Measurements from ENCODE around the gene CLPTM1. TPM values are rescaled to one million over a fixed set of nuclear protein-coding genes. Genes with fewer than 3 reads are reported as not detected.

Gene CLPTM1
- total and polyA plus RNA-seq, 2 donors (not counting 3 experiments of a cell fraction or from before 2014, with no cell fraction given): 108 to 176 TPM

DNA sequence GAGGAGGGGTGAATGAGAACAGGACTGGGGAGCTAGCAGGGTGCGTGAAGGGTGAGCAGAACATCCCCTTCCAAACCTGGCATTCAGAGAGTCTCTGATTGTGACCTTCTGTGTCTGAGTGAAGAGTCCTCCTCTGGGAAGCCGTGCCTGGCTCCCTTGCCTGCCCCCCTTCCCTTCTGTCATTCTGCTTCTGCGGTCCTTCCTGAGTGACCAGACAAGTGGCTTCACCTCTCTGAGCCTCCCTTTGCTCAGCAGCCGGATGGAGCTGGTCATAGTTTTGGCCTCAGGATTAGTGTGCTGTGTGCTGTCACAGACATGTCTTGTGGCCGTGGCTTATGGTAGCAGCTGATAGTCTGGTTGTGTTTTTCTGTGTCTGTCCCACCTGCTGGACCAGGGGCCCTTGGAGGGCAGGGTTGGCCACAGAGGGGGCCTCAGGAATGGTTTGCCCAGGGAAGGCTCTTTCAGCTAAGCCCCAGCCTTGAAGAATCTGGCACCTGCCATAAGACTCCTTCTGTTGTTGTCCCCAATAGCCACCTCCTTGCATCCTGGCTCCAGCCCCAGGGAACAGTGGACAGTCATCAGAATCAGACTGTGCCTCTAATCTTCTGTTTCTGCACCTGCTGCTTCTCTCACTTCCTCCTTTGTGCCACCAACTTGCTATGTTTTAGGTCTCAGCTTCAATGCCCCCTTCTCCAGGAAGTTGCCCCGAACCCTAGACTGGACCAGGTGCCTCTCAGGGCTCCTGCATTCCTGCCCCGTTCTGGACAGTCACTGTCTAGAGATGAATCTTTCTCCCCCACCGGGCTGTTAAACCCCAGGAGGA, 5.9 kb downstream of the CLPTM1 start:
- dilution Hi-C loops (cut with MboI; ENCODE audit: extremely low pct_ligation_motif_present, low sequenced_read_pairs): no loop called here
- H3K4me1 ChIP-seq (ENCODE audit: control insufficient read depth, extremely low read depth, insufficient read depth, low read length): peaks cover 7% of the 10 kb centered on the region
- ChIA-PET CTCF (interaction anchor here (1.1 to 1.3 kb wide), 2 partner anchors 28 to 29 kb away, joined by 3 read pairs; no protein-coding TSS in a partner anchor), POLR2A (no interaction called here)
- no TSS peak for BruUV-seq (replicated peaks)
- no peak overlapping the region for H3K4me2 ChIP-seq (ENCODE audit: insufficient read depth, low read length)
- FAIRE-seq (no peak), DNase-seq (ENCODE audit: low read depth, low spot score) (no peak)
- H3K9ac ChIP-seq (replicated peaks; ENCODE audit: extremely low read depth, insufficient read depth, low read length): no peak overlapping the region
- no peaks in the 10 kb centered on the region for H3K27me3 ChIP-seq (ENCODE audit: control insufficient read depth in 2 of 2, insufficient read depth in 2 of 2, low read length in 2 of 2)
- no peaks in the 10 kb centered on the region for H3K9me3 ChIP-seq (replicated peaks; ENCODE audit: control insufficient read depth, insufficient read depth, low read length)
- H3K4me3 ChIP-seq (replicated peaks in 1 of 3; ENCODE audit: insufficient read depth in 1 of 3, low read depth in 1 of 3, low read length in 3 of 3): no peak overlapping the region
- intact Hi-C loops (cut with micrococcal nuclease): no loop called here
- no peak overlapping the region for H3K27ac ChIP-seq (ENCODE audit: insufficient read depth, low read depth, low read length)
- H3K36me3 ChIP-seq (ENCODE audit: control insufficient read depth in 2 of 2, extremely low read depth in 1 of 2, insufficient read depth in 2 of 2, low read length in 2 of 2): peaks cover 9 to 14% of the 10 kb centered on the region in 2 experiments
- no peaks in the 10 kb centered on the region for H3K9me1 ChIP-seq (replicated peaks; ENCODE audit: control insufficient read depth, extremely low read depth, insufficient read depth, low read length)
- TF ChIP-seq FOS (IDR thresholded peaks at IDR 0.05; ENCODE audit: borderline replicate concordance, insufficient read depth, low read length): no peak
- TF ChIP-seq, protein P1, sequence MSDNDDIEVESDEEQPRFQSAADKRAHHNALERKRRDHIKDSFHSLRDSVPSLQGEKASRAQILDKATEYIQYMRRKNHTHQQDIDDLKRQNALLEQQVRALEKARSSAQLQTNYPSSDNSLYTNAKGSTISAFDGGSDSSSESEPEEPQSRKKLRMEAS (IDR thresholded peaks at IDR 0.05; ENCODE audit: insufficient read depth, insufficient read length): no peak
- TF ChIP-seq, protein P2, sequence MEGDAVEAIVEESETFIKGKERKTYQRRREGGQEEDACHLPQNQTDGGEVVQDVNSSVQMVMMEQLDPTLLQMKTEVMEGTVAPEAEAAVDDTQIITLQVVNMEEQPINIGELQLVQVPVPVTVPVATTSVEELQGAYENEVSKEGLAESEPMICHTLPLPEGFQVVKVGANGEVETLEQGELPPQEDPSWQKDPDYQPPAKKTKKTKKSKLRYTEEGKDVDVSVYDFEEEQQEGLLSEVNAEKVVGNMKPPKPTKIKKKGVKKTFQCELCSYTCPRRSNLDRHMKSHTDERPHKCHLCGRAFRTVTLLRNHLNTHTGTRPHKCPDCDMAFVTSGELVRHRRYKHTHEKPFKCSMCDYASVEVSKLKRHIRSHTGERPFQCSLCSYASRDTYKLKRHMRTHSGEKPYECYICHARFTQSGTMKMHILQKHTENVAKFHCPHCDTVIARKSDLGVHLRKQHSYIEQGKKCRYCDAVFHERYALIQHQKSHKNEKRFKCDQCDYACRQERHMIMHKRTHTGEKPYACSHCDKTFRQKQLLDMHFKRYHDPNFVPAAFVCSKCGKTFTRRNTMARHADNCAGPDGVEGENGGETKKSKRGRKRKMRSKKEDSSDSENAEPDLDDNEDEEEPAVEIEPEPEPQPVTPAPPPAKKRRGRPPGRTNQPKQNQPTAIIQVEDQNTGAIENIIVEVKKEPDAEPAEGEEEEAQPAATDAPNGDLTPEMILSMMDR (IDR thresholded peaks at IDR 0.05; ENCODE audit: extremely low read depth in 1 of 2, insufficient read depth in 1 of 2, low read depth in 1 of 2, low read length in 2 of 2): no peak
- TF ChIP-seq GATA2 (IDR thresholded peaks at IDR 0.05; ENCODE audit: insufficient read depth, insufficient read length, low read depth, low read length): no peak
- TF ChIP-seq EZH2 (IDR thresholded peaks at IDR 0.05; ENCODE audit: borderline replicate concordance, low read depth, low read length, severe bottlenecking): no peak
- no peak for TF ChIP-seq POLR2A (IDR thresholded peaks at IDR 0.05; ENCODE audit: low read depth, low read length)
- no peak for TF ChIP-seq JUN (IDR thresholded peaks at IDR 0.05; ENCODE audit: borderline replicate concordance, insufficient read depth, insufficient read length, low read depth)
- TF ChIP-seq MYC (IDR thresholded peaks at IDR 0.05; ENCODE audit: low read depth, low read length): no peak
- TF ChIP-seq POLR2AphosphoS5 (IDR thresholded peaks at IDR 0.05; ENCODE audit: insufficient read depth, low read depth, low read length): no peak
- H4K20me1 ChIP-seq (replicated peaks; ENCODE audit: control insufficient read depth, extremely low read depth, insufficient read depth, low read length): no peaks in the 10 kb centered on the region
- H3K79me2 ChIP-seq (ENCODE audit: control insufficient read depth, insufficient read depth, low read length): peaks cover 53% of the 10 kb centered on the region
- no peak overlapping the region for H2AFZ ChIP-seq (ENCODE audit: low read depth, low read length)

Measured in endothelial cell of umbilical vein (primary cell).